ENCODE data around the gene WDFY1.

DNA sequence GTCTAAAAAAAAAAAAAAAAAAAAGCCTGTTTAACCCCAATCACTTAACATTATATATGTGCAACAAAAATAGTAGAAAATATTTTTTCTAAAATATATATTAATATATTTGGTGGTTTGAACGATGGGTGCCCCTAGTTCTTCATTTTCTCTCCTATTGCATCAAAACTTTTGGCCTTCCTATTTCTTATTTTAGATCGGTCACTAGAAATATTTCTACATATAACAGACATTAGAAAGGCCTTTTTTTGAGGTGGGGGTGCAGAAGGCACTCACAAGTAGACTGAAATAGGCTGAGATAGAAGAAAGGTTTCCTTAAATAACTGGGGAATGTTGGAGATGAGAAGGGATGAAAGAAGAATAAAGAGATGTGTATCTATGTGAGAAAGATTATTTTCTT, 58.4 kb downstream of the WDFY1 start:
- no peak for TF ChIP-seq CTCF (IDR thresholded peaks at IDR 0.05)
- TF ChIP-seq EP300 (IDR thresholded peaks at IDR 0.05): no peak
